HG03064 (cell line): ENCODE results near the gene AKAP1.

Source experiments
- ATAC-seq: cut with Tn5 transposase; IDR thresholded peaks from one replicate; pipeline ENCODE4 v1.9.1; 2021; ENCODE audit warnings: low read depth; ENCODE audit not compliant: unreplicated experiment

Gene AKAP1, protein sequence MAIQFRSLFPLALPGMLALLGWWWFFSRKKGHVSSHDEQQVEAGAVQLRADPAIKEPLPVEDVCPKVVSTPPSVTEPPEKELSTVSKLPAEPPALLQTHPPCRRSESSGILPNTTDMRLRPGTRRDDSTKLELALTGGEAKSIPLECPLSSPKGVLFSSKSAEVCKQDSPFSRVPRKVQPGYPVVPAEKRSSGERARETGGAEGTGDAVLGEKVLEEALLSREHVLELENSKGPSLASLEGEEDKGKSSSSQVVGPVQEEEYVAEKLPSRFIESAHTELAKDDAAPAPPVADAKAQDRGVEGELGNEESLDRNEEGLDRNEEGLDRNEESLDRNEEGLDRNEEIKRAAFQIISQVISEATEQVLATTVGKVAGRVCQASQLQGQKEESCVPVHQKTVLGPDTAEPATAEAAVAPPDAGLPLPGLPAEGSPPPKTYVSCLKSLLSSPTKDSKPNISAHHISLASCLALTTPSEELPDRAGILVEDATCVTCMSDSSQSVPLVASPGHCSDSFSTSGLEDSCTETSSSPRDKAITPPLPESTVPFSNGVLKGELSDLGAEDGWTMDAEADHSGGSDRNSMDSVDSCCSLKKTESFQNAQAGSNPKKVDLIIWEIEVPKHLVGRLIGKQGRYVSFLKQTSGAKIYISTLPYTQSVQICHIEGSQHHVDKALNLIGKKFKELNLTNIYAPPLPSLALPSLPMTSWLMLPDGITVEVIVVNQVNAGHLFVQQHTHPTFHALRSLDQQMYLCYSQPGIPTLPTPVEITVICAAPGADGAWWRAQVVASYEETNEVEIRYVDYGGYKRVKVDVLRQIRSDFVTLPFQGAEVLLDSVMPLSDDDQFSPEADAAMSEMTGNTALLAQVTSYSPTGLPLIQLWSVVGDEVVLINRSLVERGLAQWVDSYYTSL

DNA sequence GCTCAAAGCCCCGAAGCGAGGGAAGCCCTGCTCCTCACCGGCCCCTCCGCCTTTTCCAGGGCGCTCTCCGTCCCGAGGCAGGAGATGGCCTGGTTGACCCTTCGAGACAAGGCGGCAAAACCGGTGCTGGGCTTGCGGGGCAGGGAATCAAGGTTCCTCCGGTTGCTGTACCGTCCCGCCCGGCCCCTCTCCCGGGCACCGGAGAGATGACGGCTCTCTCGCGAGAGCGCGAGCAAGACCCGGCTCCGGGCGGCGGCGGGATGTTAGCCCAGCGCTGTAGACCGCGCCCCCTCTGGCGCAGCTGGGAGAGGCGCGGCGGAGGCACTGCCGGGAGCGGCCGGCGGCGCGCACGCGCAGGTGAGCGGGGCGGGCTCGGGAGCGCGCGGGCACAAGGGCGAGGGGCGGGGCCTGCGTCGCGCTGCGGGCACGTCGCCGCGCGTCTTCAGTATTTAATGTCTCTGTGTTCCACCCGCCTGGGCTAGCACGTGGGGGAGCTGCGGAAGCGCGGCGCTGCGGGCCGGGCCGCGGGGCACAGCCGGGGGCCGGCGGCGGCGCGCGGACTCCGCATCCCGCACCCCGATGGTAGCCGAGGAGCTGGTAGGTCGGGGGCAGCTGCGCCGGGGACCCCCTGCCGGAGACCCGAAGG is at the start of gene AKAP1:
TSS of gene AKAP1 (plus strand) at position 445 of the 646 bp plus-strand sequence. CDS start 20,219 bp downstream, outside the sequence.
- ATAC-seq: peak; percentile 77

DNA sequence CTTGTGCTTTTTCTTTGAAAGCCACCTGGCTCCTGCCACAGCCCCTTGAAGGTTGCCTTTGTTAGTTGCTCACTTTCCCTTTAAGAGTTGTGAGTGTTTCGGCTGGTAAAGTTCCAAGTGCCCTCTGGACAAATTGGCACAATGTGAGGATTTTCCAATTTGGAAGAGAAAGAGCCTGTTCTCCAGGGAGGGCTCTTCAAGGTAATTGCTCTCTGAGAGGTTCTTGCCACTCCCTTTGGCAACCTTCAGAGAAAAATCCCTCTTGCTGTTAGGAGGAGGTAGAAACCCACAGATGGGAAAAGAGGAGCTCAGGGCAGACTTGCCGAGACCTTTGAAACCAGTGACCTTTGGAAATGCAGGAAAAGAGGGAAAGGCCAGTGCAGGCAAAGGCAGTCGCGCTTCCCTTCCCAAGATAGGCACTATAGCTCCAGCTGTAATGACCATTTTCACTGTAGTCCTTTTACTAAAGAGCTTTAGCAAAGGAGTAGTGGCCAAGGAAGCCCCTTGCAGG is 49.0 kb upstream of the AKAP1 start:
- no peak for ATAC-seq

DNA sequence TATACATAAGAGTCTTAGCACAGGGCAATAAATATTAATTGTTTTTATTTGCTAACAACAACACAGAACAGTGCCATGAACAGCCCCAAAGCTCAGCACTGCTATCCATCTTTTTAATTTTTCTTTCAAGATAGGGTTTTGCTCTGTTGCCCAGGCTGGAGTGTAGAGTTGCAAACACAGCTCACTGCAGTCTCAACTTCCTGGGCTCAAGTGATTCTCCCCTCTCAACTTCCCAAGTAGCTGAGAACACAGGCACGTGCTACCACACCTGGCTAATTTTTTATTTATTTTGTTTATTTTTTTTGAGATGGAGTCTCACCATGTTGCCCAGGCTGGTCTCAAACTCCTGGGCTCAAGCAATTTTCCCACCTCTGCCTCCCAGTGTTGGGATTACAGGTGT is 47.6 kb upstream of the AKAP1 start:
- no peak for ATAC-seq

DNA sequence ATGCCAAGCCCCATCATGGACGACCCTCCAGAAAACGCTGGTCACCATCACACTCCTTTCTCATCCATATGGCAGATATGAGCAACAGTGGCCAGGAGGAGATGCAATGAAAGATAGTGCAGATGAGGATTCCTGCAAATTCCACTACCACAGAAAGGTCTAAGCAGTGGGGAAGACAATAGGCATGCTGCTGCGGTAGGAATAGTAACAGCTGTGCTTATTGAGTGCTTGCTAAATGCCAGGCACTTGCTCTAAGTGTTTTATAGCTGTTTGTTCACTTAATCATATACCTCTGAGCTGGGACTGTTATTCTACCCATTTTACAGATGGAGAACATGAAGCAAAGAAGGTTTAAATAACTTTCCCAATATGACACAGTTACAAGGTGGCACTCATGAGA is 46.6 kb upstream of the AKAP1 start:
- no peak for ATAC-seq

DNA sequence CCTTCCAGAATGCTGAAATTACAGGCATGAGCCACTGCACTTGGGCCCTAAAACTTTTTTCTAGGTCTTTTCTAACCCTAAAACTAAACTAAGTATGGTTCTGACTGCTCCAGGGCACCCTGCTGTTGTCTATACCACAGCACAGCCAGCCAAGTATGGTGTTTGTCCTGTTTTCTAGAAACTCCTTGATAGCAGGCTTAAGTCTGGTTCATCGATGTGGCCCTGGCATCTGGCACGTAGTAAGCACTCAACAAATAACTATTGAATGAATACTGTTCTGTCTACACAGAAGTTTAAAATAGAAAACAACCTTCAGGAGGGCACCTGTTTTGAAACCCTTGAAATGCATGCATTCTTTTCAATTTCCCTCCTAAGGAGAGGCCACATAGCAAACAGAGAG is 44.5 kb upstream of the AKAP1 start:
- no peak for ATAC-seq

DNA sequence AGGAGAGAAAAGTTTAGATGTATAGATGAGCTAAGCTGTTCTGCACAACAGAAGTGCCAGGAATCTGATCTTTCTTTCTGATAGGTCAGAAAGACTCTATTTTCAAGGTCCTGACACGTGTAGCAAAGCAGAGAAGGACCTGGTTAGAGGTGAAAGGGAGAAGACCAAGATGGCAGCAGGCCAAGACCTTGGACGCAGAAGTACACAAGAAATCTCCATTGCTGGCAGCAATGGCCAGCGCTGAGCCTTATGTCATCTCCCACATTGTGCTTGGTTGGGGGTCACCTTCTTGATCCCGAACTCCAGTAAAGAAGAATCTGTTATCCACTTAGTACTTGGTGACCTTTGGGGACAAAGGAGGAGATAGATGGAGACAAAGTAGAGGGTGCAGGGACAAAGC is 41.8 kb upstream of the AKAP1 start:
- ATAC-seq: no peak

DNA sequence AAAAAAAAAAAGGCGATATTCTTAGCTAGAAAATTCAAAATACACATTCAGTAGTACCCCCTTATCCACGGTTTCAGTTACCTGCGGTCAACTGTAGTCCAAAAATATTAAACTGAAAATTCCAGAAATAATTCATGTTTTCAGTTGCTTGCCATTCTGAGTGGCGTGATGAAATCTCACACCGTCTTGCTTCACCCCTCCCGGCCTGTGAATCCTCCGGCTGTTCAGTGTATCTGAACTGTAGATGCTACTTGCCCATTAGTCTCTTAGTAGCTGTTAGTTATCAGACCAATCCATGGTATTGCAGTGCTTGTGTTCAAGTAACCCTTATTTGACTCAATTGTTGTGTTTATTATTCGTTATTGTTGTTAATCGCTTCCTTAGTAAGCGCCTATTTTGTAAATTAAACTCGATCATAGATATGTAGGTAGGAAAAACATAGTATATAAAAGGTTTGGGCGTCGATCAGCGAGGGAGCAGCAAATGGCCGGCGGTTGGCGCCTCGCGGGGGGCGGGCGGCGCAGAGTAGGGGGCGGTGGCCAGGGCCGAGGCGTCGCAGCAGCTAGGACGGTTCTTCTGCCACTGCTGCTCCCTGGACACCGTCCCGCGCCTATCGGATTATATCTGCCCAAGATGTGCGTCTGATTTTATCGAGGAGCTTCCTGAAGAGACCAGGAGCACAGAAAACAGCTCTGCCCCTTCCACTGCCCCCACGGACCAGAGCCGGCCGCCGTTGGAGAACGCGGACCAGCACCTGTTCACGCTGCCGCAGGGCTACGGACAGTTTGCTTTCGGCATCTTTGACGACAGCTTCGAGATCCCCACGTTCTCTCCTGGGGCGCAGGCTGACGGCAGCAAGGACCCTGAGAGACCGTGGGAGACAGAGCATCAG is 39.8 kb upstream of the AKAP1 start:
- no peak for ATAC-seq

DNA sequence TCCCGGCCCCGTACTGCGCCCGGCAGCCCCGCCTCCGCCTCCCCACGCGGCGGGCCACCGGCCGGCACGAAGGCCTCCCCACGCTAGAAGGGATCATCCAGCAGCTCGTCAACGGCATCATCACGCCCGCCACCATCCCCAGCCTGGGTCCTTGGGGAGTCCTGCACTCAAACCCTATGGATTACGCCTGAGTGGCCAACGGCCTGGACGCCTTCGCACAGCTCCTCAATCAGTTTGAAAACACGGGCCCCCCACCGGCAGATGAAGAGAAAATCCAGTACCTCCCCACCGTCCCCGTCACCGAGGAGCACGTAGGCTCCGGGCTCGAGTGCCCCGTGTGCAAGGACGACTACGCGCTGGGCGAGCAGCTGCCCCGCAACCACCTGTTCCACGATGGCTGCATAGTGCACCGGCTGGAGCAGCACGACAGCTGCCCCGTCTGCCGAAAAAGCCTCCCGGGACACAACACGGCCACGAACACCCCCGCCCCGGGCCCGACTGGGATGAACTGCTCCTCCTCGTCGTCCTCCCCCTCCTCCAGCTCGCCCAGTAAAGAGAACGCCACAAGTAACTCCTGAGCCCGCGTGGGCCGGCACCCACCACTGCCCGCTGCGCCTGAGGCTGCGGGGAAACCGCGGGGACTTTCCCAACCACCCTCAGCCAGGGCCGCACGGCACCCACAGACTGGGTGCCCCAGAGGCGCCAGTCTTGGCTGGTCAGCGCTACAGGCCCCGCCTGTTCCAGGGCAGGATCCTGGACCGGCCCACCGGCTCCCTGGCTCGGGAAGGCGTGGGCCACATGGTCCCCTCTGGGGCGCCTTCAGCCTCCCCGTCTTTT is 39.0 kb upstream of the AKAP1 start:
- ATAC-seq: peak; percentile 55

DNA sequence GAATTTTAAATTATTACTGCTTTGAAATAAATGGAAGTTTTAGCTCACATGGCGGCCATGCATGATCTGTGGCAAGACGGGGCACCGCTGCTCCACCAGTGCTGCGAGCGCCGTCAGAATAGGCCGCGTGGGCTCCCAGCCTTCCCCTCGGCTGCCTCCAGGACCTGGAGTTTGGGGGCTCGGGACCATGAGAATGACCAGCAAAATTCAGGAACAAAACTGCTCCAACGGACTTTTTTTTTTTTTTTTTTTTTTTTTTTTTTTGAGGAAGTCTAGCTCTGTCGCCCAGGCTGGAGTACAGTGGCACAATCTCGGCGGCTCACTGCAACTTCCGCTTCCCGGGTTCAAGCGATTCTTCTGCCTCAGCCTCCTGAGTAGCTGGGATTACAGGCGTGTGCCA is 38.3 kb upstream of the AKAP1 start:
- ATAC-seq: no peak

DNA sequence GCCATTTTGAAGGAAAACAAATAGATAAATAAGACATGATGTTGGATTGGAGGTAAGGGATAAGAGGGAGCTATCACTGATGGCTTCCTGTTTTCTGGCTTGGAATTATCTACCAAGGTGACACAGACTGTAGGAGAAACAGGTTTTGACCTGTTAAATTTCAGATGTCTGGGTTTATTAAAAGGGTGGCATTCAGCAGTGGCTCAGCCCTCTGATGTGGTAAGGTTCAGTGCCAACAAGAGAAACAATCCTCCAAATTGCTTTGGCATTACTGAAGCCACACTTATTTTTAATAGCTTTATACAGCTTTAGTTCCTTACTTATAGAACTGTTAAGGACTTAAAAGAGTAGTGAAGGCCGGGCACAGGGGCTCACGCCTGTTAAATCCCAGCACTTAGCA is 37.0 kb upstream of the AKAP1 start:
- ATAC-seq: no peak

DNA sequence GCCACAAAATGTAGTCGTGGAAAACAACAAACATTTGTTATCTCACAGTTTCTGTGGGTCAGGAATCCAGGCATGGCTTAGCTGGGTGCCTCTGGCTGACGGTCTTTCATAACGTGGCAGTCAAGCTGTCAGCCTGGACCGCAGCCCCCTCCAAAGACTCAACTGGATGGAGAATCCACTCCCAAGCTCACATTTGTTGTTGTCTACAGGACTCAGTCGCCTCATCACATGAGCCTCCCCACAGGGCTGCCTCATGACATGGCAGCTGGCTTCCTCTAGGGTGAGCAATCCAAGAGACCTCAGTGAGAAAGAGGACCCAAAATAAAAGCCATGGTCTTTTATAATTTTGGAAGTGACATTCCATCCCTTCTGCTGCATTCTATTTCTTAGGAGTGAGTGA is 34.7 kb upstream of the AKAP1 start:
- ATAC-seq: no peak

DNA sequence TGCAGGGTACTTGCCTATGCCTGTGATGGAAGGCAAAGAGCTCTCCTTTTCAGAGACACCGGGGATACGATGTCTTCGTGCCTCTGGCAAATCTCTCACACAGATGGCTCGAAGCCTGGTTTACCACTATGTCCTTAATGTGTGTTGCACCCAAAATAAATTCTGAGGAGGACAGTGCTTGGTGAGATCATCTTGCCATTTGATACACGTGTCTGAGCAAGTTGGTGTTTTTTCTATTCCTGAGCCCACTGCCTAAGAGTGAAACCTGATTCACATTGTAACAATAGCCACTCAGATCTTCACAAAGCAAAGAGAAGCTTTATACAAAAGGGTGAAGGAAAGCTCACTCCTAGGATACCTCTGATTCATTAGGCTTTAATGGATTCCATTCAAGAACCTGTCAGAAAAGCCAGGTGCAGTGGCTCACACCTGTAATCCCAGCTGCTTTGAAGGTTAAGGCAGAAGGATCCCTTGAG is 33.1 kb upstream of the AKAP1 start:
- no peak for ATAC-seq

DNA sequence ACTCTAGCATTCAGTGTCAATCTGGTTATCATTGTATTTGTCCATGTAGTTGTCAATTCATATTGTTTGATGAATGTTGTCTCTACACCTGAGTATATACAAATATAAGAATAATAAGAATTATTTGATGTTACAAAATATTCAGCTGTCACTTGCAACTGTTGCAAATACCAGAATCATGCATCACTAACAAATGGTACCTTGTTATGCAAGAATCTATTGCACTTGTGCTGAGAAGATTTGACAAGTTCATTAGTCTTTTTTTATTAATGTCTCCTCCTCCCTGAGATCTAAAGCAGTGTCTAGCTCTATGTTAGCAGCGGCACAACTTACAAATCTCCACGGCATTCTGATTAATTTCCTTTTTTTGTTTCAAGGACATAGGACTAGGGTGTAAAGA is 22.2 kb upstream of the AKAP1 start:
- ATAC-seq: no peak

DNA sequence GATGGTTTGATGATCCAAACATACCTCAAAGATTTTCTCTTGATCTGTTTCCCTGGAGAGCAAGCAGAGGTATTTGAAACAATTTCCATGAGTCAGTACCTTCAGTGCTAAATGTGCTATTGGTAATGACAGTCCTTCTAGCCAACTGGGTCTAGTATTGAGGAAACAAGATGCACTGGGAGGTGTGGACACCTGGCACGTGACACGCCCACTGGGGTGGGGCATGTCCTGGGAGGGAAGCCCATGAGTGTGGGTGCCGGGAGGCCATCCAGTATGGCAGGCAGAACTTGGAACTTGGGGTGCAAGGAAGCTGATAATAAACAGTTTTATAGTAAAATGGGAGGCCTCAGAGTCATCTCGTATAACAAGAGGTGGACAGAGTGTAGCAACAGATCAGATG is 17.9 kb upstream of the AKAP1 start:
- no peak for ATAC-seq

DNA sequence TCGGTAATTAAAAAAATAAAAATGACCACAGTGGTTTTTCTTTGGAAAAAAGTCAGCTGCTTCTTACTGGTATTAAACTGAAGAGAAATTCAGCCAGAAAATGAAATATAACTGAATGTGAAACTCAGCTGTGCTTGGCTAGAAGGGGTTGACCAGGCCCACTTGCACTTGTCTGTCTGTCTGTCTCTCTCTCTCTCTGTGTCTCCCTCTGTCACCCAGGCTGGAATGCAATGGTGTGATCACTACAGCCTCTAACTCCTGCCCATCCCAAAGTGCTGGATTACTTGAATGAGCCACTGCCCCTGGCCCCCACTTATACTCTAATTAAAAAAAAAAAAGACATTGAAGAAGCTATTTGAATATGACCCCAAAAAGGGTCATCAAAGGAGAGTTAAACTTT is 17.3 kb upstream of the AKAP1 start:
- no peak for ATAC-seq

DNA sequence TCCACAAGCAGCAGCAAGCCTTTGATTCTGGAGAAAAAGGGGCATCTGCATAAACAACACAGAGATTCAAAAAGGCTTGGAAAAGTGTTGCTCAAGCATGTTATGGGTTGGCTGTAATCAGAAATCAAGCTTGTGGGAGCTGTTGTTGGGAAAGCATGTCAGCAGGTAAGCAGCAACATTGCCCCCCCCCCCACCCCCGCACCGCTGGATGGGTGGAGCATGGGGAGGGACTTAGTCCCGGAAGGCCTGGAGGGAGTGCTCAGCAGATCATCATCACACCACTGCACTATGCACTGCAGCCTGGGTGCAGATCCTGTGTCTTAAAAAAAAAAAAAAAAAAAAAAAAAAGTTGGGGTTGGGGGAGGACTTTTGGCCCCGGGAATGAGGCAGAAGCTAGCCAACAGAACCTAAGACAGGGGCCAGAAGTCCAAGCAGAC is 16.8 kb upstream of the AKAP1 start:
- ATAC-seq: no peak

DNA sequence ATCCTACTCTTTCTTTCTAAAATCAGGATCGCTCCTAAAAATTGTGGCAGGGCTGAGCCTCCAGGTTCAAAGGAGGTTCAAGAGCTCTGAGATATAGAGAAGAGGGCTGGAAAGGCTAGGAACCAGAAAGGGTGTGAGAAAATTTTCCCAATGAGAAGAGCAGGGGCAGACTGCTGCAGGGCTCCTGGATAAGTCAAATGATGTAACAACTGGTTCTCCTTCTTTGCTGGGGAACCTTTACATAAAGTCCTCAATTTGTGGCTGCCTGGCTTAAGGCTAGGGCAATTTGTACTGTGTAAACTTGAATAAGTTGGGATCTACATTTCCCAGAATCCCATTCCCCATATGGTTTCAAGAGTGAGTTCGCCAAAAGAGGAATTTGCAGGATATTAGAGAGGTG is 16.3 kb upstream of the AKAP1 start:
- ATAC-seq: no peak

DNA sequence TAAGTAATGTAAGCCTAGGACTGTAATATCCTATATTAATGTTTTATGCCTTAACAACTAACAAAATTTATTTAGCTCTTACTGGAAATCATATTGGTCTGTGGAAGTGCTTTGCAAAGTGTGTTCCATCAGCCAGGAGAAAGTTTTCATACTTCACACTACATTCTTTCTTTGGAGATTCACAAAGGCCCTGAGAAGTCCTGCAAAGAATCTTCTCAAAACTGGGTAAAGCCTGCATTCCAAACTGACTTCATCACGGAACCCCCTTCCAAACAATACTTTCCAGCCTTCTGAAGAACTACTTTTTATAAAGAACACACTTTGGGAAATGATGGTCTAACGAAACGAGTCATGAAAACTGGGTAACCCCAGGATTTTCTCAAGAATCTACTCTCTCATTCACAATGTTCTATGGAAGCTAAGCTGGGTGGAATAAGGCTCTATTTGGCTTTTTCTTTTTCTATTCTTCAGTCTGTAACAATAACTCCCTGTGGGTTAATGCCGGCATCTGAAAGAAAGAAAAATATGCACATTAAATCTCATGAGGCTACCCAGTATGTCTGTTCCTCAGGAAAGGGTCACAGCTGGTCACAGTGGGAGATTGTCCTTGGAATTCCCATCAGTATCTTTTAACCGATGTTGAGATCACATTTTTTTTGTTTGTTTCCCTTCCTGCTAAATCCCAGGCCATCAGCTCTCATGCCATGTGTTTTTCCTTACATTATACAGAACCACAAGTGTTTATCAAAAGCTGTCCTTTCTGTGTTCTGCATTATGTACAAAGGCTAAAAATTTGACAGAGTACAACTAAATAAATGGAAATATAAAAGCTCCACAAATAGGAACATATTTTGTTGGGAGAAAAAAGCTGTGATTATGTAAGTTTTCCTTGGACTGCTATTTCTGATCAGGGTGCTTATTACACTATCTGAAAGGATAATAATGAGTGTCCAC is 12.8 kb upstream of the AKAP1 start:
- ATAC-seq: no peak
